Right forelimb (tissue), 1 donor: ENCODE results near the gene B9D1.

Source experiments
- DNase-seq: peaks from one replicate; pipeline ENCODE4 v3.0.0-alpha.2; 2018

Gene B9D1

GRCh38 chr17:19336938-19337711, 25.4 kb downstream of the B9D1 start:
- DNase-seq = no peak

GRCh38 chr17:19335951-19336631, 26.4 kb downstream of the B9D1 start:
- DNase-seq = no peak

GRCh38 chr17:19334331-19334730, 28.2 kb downstream of the B9D1 start:
- no peak for DNase-seq

GRCh38 chr17:19333736-19334290, 28.7 kb downstream of the B9D1 start:
- no peak for DNase-seq

DNA sequence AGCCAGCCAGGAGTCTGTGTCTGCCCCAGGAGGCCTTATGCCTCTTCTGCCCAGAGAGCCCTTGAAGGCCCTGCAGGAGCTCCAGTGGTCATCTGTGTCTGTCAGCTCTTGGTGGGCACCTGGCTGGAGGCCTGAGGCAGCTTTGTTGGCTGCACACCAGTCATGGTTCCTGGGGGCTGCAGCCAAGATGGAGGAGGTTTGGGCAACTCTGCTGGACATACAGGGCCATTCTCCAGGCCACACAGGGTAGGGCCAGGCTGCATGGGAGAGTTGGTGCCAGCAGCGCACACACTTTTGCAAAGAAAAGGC, 29.4 kb downstream of the B9D1 start:
- DNase-seq = no peak

GRCh38 chr17:19332371-19333131, 30.0 kb downstream of the B9D1 start:
- DNase-seq = no peak

GRCh38 chr17:19331543-19332245, 30.8 kb downstream of the B9D1 start:
- no peak for DNase-seq

GRCh38 chr17:19331134-19331533, 31.4 kb downstream of the B9D1 start:
- no peak for DNase-seq

GRCh38 chr17:19330271-19330670, 32.3 kb downstream of the B9D1 start:
- no peak for DNase-seq

GRCh38 chr17:19329839-19330238, 32.7 kb downstream of the B9D1 start:
- no peak for DNase-seq

DNA sequence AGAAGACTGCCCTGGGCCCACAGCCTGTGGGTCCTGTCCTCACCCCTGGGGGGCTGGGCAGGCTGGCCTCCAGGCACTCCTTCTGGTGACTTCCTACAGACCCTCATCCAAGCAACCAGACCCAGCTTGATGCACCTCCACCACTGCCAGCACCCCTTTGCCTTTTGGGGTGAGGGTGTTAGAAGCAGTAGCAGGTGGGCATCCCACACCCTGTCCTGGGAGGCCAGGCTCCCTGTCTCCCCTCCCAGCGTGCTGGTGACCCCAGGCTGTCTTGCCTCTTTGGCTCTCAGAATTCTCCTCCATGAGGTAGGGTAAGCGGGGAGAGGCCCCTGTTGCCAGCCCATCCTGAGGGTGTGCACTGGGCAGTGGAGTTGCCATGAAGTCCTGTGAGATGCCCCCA, 33.4 kb downstream of the B9D1 start:
- no peak for DNase-seq

GRCh38 chr17:19328441-19329061, 34.0 kb downstream of the B9D1 start:
- DNase-seq = no peak

- DNase-seq = no peak
Measured at GRCh38 chr17:19327031-19327783, 35.3 kb downstream of the B9D1 start.

- no peak for DNase-seq
Measured at GRCh38 chr17:19325542-19325941, 37.0 kb downstream of the B9D1 start.

DNA sequence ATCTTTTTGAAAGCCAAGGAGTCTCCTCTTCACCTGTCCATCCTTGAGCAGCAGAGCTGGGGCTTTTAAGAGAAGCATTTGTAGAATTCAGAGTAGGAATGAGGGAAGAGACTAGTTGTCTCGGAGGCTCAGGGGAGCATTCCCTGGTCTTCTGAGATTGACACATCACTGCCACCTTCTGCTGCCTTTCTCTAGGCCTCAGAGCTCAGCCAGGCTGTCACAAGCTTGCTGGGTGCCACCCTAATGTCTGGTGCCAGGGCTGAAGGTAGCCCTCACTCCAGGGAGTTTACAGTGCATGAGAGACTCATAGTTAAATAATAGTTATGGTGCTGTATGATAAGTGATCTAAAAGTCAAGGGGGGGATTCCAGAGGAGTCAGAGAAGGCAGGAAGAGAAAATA, 39.7 kb downstream of the B9D1 start:
- DNase-seq = no peak

DNA sequence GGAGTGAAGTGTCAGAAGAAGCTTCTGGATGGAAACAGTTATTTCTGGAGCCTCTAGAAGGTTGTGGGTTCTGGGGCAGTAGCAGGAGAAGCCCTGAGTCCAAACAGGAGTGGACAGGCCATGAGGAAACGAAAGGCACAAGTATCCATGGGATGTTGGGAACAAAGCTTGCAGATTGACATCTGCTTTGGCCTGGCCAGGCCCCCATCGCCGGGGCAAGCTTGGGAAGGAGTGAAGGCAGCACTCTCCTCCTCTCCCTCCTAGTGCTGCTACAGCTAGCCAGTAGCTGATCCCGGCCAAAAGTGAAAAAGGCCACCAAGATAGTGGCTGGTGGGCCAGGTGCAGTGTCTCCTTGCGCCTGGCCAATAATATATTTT, 40.4 kb downstream of the B9D1 start:
- DNase-seq = no peak

DNA sequence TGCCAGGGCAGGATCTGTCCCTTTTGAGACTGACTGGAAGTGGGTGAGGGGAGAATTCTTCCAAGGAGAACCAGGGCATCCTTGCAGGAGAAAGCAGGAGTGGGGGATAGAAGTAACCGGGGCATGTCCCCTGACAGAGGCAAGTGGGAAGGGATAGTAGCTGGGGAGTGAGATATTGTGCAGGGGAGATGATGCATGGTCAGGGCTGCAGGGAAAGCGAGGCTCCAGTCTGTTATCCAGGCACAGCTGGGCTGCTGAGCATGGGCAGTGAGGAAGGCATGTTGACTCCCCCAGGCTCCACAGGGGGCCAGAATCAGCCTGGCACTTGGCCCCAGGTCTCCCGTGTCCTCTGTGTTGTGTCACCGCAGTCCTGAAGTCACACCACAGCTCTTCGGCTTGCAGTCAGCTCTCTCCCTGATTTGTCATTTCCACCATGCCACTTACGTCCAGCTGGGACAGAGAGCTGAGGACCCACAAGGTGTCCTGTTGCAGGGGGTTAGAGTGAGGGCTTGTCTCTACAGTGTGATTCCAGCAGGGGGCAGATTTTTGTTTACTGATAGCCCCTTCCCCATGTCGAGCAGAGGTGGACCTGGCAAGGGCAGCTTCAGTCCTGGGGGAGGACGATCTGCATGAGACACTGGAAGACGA, 40.9 kb downstream of the B9D1 start:
- no peak for DNase-seq

DNA sequence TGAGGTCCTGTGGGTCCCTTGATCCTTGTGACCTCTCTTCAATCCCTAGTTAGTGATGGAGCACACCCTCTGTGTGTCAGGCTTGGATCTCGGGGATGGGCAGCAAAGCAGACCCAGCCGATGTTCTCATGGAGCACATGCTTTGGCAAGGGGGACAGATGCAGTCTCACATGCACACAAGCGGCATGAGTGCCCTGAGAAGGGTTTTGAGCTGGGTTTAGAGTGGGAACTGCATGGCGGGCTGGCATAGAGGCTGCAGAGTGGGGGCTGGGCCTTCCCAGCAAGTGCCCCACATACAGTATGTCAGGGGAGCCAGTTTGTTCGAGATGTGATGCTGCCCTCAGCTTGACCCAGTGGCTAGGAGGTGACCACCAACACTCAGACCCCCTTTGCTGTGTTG, 41.6 kb downstream of the B9D1 start:
- DNase-seq = no peak

DNA sequence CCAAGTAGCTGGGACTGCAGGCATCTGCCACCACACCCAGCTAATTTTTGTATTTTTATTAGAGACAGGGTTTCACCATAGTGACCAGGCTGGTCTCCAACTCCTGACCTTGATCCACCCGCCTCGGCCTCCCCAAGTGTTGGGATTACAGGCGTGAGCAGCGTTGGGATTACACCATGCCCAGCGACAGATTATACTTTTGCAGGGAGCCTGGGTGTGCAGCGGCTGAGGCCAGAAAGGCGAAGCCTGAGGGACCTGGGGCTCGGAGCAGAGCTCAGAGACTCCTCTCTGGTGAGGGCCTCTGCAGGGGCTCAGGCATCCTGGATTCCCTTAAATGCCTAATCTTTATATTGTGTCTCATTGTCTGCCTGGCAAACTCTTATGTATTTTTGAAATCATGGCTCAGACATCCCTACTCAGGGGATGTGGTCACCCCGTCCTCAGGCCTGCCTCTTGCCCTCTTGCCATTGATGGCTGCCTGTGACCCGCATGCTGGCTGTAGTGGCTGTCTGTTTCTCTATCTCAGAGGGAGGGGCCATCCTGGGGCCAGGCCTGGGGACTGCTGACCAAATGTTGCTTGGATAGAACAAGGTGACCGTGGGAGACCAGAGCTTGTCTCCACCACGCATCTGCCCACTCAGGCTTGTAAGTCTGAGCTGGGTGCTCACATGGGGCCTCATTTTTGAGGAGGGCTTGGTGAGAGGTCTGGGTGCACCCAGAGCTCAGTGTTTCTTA, 42.6 kb downstream of the B9D1 start:
- DNase-seq = no peak

GRCh38 chr17:19318611-19319010, 43.9 kb downstream of the B9D1 start:
- no peak for DNase-seq
